ENCODE results near the gene MEGF11.

Gene MEGF11

GRCh38 chr15:66089049-66089448, 164.5 kb downstream of the MEGF11 start:
- DNase-seq (ENCODE audit: low spot score), result no peak

GRCh38 chr15:66085128-66085527, 168.4 kb downstream of the MEGF11 start:
- no peak for DNase-seq (ENCODE audit: low spot score)

- no peak for DNase-seq (ENCODE audit: low spot score)
Observed at GRCh38 chr15:66084704-66085103, 168.8 kb downstream of the MEGF11 start.

- no peak for DNase-seq (ENCODE audit: low spot score)
Observed at GRCh38 chr15:66080717-66081398, 172.7 kb downstream of the MEGF11 start.

GRCh38 chr15:66078929-66079275, 174.6 kb downstream of the MEGF11 start:
- DNase-seq (ENCODE audit: low spot score), result no peak

- DNase-seq (ENCODE audit: low spot score), result no peak
Observed at GRCh38 chr15:66078196-66078928, 175.2 kb downstream of the MEGF11 start.

GRCh38 chr15:66077320-66077663, 176.3 kb downstream of the MEGF11 start:
- DNase-seq (ENCODE audit: low spot score), result no peak

GRCh38 chr15:66076591-66077319, 176.8 kb downstream of the MEGF11 start:
- DNase-seq (ENCODE audit: low spot score), result no peak

- DNase-seq (ENCODE audit: low spot score), result no peak
Observed at GRCh38 chr15:66075947-66076346, 177.6 kb downstream of the MEGF11 start.

- DNase-seq (ENCODE audit: low spot score), result no peak
Observed at GRCh38 chr15:66072616-66073361, 180.8 kb downstream of the MEGF11 start.

GRCh38 chr15:66071921-66072295, 181.6 kb downstream of the MEGF11 start:
- DNase-seq (ENCODE audit: low spot score), result no peak

GRCh38 chr15:66071160-66071920, 182.2 kb downstream of the MEGF11 start:
- no peak for DNase-seq (ENCODE audit: low spot score)

GRCh38 chr15:66070220-66070934, 183.2 kb downstream of the MEGF11 start:
- DNase-seq (ENCODE audit: low spot score), result no peak

- DNase-seq (ENCODE audit: low spot score), result no peak
Observed at GRCh38 chr15:66069751-66070150, 183.8 kb downstream of the MEGF11 start.

GRCh38 chr15:66068801-66069200, 184.7 kb downstream of the MEGF11 start:
- no peak for DNase-seq (ENCODE audit: low spot score)

- DNase-seq (ENCODE audit: low spot score), result no peak
Observed at GRCh38 chr15:66067687-66068086, 185.9 kb downstream of the MEGF11 start.

GRCh38 chr15:66066481-66066880, 187.1 kb downstream of the MEGF11 start:
- DNase-seq (ENCODE audit: low spot score), result no peak

GRCh38 chr15:66066005-66066404, 187.5 kb downstream of the MEGF11 start:
- no peak for DNase-seq (ENCODE audit: low spot score)

- DNase-seq (ENCODE audit: low spot score), result no peak
Observed at GRCh38 chr15:66065325-66065724, 188.2 kb downstream of the MEGF11 start.

GRCh38 chr15:66063147-66063546, 190.4 kb downstream of the MEGF11 start:
- no peak for DNase-seq (ENCODE audit: low spot score)

- DNase-seq (ENCODE audit: low spot score), result no peak
Observed at GRCh38 chr15:66057089-66057488, 196.5 kb downstream of the MEGF11 start.

Measured in hematopoietic multipotent progenitor cell treated with erythropoietin and hydrocortisone succinate and interleukin-3 and kit ligand, for 17 days (in vitro differentiated cells).